Thyroid gland (tissue), 4 donors: Measurements from ENCODE around the gene PNLDC1. TPM values are rescaled to one million over a fixed set of nuclear protein-coding genes. Genes with fewer than 3 reads are reported as not detected.

Source experiments
- DNase-seq, 2 donors: peaks; one replicate each; pipeline ENCODE4 v3.0.0-alpha.2; 2019
- H3K27ac ChIP-seq, 3 donors: fragments of 200-600 bp; sonication (generic); 1 replicate in 2 of 3; 2 replicates in 1 of 3; pipeline ENCODE4 v1.5.1; 2016 to 2019; ENCODE audit warnings: mild to moderate bottlenecking in 1 of 3, moderate library complexity in 1 of 3
- H3K27me3 ChIP-seq: fragments of 200-600 bp; sonication (generic); one replicate; pipeline ENCODE4 v1.5.1; 2019
- H3K36me3 ChIP-seq, 2 donors: fragments of 200-600 bp; sonication (generic); one replicate each; pipeline ENCODE4 v1.5.1; 2016 to 2019
- H3K4me1 ChIP-seq, 2 donors: fragments of 200-600 bp; sonication (generic); one replicate each; pipeline ENCODE4 v1.5.1; 2017 to 2019
- H3K4me3 ChIP-seq, 3 donors: fragments of 200-600 bp; sonication (generic); replicated peaks in 1 of 3; 1 replicate in 2 of 3; 2 replicates in 1 of 3; pipeline ENCODE4 v1.5.1; 2016; ENCODE audit warnings: mild to moderate bottlenecking in 1 of 3
- H3K9me3 ChIP-seq: fragments of 200-600 bp; sonication (generic); one replicate; pipeline ENCODE4 v1.5.1; 2017
- CTCF ChIP-seq, 6 experiments: fragments of 200-600 bp in 3 of 6; fragments of 450-650 bp in 3 of 6; sonication (generic) in 3 of 6; IDR thresholded peaks; one replicate each; pipeline ENCODE4 v1.5.1; 2016 to 2019; ENCODE audit warnings: antibody characterized with exemption in 6 of 6, mild to moderate bottlenecking in 2 of 6, inconsistent platforms in 1 of 6, moderate library complexity in 1 of 6
- POLR2A ChIP-seq, 2 donors: fragments of 450-650 bp; IDR thresholded peaks; one replicate each; pipeline ENCODE4 v1.6.1; 2017; ENCODE audit warnings: antibody characterized with exemption in 2 of 2, mild to moderate bottlenecking in 2 of 2, moderate library complexity in 1 of 2
- WGBS, 2 donors: methylation state at CpG; one replicate each; pipeline ENCODE4 v1.1.5; 2017; 5-methylcytosine and 5-hydroxymethylcytosine counted together
- intact Hi-C: fragments of 100-400 bp; cut with DNase I; formaldehyde crosslinking; loops from one replicate; pipeline ENCODE4 v1.15.1; 2023
- total RNA-seq, 4 donors: library from RNA; depleted of rRNA; stranded (reverse); fragments of >200 nt; gene quantifications; one replicate each; pipeline ENCODE4 v1.2.3, GENCODE V29; 2016

Gene PNLDC1
- total RNA-seq, 4 donors from 2014 or later, result 2.0 TPM; not detected in 3

GRCh38 chr6:159778542-159779103, 21.5 kb upstream of the PNLDC1 start:
- H3K36me3 ChIP-seq, result peaks cover 61 to 62% of the 10 kb centered on the region in 2 donors
- WGBS, 2 donors, result 80 to 82% methylated on average over 3 of the region's 3 CpGs
- no peaks in the 10 kb centered on the region for H3K27me3 ChIP-seq
- H3K9me3 ChIP-seq, result no peaks in the 10 kb centered on the region
- no peaks in the 10 kb centered on the region for H3K4me1 ChIP-seq
- DNase-seq, result no peak
- H3K27ac ChIP-seq, result no peak overlapping the region
- intact Hi-C loops, result no loop called here
- H3K4me3 ChIP-seq, result no peak overlapping the region
- TF ChIP-seq POLR2A (IDR thresholded peaks at IDR 0.05) (no peak), CTCF (IDR thresholded peaks at IDR 0.05) (no peak)

GRCh38 chr6:159788276-159788675, 11.8 kb upstream of the PNLDC1 start:
- peak in 1 of 2 donors; percentile 5 for DNase-seq
- Histone ChIP-seq H3K4me1 (peaks cover 24 to 27% of the 10 kb centered on the region in 2 donors), H3K9me3 (no peaks in the 10 kb centered on the region), H3K4me3 (peak overlapping the region in 2 of 3 donors; percentile 64 to 81), H3K27ac (peak overlapping the region in 2 of 3 donors; percentile 99), H3K36me3 (peaks cover 34 to 44% of the 10 kb centered on the region in 2 donors), H3K27me3 (no peaks in the 10 kb centered on the region)
- intact Hi-C loops, result loop anchor here (5.0 to 10.0 kb wide), 2 partner anchors 63 to 96 kb away; partner anchors contain the start of genes SOD2 and WTAP
- 36 to 45% methylated on average over 15 of the region's 15 CpGs for WGBS, 2 donors
- TF ChIP-seq CTCF (IDR thresholded peaks at IDR 0.05) (no peak), POLR2A (IDR thresholded peaks at IDR 0.05) (no peak)

GRCh38 chr6:159788753-159789376, 11.2 kb upstream of the PNLDC1 start:
- peak; percentile 55 to 56 for DNase-seq
- no peaks in the 10 kb centered on the region for H3K27me3 ChIP-seq
- H3K36me3 ChIP-seq, result peaks cover 29 to 39% of the 10 kb centered on the region in 2 donors
- H3K4me3 ChIP-seq, result peak overlapping the region; percentile 64 to 81 (median 77)
- H3K27ac ChIP-seq, result peak overlapping the region; percentile 52 to 99 (median 99)
- WGBS, 2 donors, result 0% methylated on average over 24 to 31 of the region's 60 CpGs
- no peaks in the 10 kb centered on the region for H3K9me3 ChIP-seq
- peaks cover 24 to 27% of the 10 kb centered on the region in 2 donors for H3K4me1 ChIP-seq
- TF ChIP-seq POLR2A (IDR thresholded peaks at IDR 0.05) (no peak), CTCF (IDR thresholded peaks at IDR 0.05) (no peak)
- intact Hi-C loops, result loop anchor here (5.0 to 10.0 kb wide), 2 partner anchors 64 to 97 kb away; partner anchors contain the start of genes SOD2 and WTAP

- peaks cover 25 to 37% of the 10 kb centered on the region in 2 donors for H3K36me3 ChIP-seq
- peaks cover 24 to 27% of the 10 kb centered on the region in 2 donors for H3K4me1 ChIP-seq
- H3K4me3 ChIP-seq, result peak within 1 kb of the TSS; percentile 64 to 81 (median 78)
- H3K27me3 ChIP-seq, result no peaks in the 10 kb centered on the region
- 0% methylated on average over 38 to 43 of the region's 64 CpGs for WGBS, 2 donors
- intact Hi-C loops, result loop anchor here (5.0 to 10.0 kb wide), 2 partner anchors 65 to 97 kb away; partner anchors contain the start of genes SOD2 and WTAP
- H3K27ac ChIP-seq, result peak within 1 kb of the TSS; percentile 86 to 99 (median 99)
- no peak for TF ChIP-seq CTCF (IDR thresholded peaks at IDR 0.05)
- peak; percentile 89 to 95 for TF ChIP-seq POLR2A (IDR thresholded peaks at IDR 0.05)
- peak; percentile 100 for DNase-seq
- no peaks in the 10 kb centered on the region for H3K9me3 ChIP-seq
Measured at GRCh38 chr6:159789377-159790148, 10.5 kb upstream of the PNLDC1 start, which contains the start of gene TCP1. Gene TCP1 (minus strand): TSS chr6:159789602. CDS start chr6:159789468, 134 bp downstream.
